NCI-H146 treated with DMSO at 0.1 percent for 48 hours (cell line): ENCODE measurements around the gene STX7.

ENCODE experiments used
- DNase-seq: peaks from one replicate; lab custom pipeline; 2025; ENCODE audit not compliant: unreplicated experiment; lab: John Stamatoyannopoulos, UW

STX7 gene

GRCh38 chr6:132478266-132478665 is 34.6 kb downstream of the STX7 start:
- no peak for DNase-seq

DNA sequence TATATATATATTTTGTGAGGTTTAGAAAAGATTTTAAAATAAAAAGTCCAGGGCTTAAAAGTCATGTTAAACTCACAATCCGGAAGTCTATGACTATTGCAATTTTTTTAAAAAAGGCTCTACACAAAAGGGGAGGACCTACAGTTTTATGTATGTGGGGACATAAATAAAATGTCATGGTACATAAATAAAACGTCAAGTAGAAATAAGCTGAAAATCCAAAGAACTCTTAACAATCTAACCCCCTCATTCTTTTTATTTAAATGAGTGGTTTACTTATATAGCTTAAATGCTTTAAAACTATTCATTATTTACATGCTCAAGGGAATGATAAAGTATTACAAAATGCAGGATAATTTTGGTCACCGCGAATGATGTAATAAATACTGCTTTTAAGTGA is 36.2 kb downstream of the STX7 start:
- no peak for DNase-seq

DNA sequence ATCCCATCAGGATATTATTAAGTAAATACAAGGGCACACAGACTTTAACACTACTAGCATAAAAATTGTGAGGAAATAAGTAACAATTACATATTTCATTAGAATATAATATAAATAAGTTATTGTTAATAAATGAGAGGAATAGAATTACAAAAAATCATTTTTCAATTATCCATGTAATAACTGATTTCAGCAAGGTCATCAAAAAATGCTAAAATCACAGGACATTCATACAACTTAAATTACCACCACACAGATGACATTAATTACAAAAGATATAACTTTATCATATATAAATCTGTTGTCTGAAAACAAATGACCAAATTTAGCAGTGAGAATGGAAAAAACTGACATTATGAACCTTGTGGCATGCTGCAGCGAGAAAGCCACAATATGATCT is 37.0 kb downstream of the STX7 start:
- no peak for DNase-seq

GRCh38 chr6:132471787-132472186 is 41.1 kb downstream of the STX7 start:
- DNase-seq = peak; percentile 44

DNA sequence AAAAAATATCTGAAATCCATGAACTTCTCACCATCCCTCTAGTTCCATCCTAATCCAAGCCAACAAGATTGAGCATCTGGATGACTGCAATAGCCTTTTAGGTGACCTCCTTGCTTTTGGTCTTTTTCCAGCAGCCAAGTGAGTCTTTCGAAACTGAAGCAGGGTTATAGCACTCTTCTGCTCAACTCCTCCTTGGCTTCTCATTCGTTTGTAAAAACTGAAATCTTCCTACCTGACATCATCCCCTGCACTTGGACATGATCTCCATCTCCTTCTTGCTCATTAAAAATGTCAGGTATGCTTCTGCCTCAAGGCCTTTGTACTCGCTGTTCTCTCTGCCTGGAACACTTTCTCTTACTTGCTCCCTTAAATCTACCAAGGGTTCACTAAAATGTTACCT is 46.0 kb downstream of the STX7 start:
- DNase-seq = no peak

DNA sequence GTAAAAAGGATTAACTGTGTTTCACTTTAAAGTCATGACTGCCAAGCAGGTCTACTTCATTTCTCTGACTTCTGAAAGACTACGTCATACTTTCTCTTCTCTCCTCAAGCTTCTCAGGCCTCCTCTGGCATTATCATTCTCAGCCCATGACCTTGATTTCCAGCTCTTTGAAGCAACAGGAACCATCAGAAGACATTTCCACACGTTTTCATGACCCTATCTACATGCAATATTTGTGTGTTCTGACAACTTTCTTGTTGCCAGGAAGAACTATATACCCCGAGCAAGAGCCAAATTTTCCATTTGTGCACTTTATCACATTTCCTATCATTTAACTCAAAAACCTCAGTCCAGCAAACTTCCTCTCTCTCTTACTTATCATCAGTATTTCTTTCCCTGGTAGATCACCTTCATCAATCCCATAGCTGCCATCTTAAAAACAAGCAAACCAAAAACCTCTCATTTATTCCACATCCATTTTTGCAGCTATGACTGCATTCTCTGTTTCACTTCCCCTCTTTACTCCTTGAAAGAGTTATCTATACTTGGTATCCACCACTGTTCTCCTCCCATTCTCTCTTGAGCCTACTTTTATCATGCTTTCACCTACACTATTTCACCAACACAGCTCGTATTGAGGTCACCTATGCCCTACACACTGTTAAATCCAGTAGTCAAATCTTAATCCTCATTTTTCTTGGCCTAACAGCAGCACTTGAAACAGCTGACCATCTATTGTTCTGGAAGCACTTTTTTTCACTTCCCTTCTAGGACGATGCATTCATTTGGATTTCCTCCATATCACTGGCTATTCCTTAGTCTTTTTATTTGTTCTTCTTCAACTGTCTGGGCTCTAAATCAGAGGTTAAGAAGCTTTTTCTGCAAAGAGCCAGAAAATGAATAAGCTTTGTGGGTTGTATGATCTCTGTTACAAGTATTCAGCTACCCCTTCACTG is 47.1 kb downstream of the STX7 start:
- no peak for DNase-seq

DNA sequence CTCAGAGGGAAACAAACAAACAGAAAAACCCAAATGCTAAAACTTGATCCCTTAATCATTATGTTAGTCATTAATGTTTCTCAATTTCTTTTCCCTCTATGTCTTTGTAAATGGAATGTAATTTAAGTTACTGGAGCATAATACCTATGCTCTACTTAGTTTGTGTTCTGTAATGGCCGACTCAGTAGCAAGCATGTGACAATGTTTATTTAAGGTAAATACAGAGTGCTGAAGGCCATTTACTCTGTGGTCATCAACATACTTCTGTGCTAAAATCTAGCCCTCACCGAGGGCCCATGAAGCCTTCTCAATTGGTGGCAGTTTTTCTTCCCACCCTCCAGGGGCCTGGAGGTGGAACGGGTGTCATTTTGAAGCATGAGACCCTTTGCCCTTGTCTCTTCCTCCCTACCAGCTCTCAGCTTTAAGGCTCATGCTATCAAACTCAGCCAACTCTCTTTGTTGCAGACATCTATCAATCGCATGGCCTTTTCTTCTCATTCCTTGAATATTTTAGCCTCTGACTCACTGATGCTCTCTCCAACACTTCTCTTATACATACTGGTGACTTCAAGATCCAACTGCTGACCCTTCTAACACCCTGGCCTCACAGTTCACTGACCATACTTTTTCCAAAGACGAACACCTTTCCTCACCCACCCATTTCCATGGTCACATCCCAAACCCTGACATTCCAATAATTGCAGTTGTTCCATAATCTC is 48.2 kb downstream of the STX7 start:
- no peak for DNase-seq

DNA sequence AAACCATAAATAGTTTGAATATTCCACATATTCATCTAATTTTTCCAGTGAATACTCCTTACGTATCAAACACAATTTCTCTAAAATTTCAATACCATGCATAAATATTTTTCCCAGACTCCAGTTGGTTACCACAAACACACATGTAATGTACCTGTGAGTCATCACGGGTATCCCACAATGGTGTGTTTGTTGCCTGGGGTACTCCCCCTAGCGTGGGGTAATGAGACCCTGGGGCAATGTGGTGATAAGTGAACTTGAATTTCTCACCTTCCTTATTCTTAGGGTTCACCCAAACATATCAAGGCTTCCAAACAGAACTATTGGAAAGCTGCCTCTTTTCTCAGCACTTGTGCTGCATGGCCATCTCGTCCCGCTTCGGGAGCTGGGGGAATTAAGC is 51.0 kb downstream of the STX7 start:
- no peak for DNase-seq

DNA sequence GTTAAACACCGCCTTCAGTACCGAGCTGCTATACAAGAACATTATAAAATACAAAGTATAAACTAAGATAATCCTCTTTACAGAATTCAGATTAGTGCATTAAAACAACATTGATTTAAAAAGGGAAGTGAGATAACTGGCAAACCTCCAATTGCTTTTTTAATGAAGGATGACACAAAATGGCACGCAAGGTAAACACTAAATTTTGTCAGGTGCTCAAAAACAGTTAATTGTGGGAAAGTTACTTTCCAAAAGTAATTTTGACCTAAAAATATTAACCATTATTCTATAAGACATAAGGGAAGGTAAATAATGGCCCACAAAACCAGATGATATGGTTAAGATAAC is 53.3 kb downstream of the STX7 start:
- DNase-seq = no peak

GRCh38 chr6:132458887-132459604 is 53.9 kb downstream of the STX7 start:
- no peak for DNase-seq

GRCh38 chr6:132456700-132457143 is 56.2 kb downstream of the STX7 start:
- no peak for DNase-seq

GRCh38 chr6:132446855-132447241 is 66.1 kb downstream of the STX7 start:
- no peak for DNase-seq

DNA sequence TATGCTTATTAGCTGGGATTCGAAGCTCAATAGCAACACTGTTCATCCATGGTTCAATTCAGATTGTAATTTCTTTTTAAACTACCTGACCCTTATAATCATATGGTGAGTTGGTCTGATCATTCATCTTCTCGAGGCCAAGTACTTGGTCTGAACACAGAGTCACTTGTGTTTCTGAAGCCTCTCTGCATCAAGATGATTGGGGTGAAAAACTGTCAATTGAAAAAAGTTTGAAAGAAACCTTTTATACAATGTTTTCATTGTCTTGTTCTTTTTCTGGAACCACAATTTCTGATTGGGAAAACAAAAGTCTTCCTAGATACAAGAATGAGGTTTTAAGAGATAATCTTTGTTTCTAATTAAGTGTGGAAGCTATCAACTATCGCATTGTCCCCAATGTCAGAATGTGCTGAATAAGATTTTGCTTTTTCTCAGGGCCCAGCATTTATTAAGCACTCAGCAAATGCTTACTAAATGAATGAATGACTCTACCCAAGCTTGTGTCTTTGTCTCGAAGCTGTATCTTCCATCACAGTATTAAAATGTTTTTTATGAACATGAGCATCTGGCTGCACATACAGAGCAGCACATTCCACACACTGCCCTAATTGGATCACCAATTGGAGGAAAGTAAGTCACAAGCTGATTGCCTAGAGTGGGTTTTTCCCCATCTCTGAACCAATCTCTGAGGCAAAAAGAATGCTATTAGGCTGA is 66.6 kb downstream of the STX7 start:
- no peak for DNase-seq

DNA sequence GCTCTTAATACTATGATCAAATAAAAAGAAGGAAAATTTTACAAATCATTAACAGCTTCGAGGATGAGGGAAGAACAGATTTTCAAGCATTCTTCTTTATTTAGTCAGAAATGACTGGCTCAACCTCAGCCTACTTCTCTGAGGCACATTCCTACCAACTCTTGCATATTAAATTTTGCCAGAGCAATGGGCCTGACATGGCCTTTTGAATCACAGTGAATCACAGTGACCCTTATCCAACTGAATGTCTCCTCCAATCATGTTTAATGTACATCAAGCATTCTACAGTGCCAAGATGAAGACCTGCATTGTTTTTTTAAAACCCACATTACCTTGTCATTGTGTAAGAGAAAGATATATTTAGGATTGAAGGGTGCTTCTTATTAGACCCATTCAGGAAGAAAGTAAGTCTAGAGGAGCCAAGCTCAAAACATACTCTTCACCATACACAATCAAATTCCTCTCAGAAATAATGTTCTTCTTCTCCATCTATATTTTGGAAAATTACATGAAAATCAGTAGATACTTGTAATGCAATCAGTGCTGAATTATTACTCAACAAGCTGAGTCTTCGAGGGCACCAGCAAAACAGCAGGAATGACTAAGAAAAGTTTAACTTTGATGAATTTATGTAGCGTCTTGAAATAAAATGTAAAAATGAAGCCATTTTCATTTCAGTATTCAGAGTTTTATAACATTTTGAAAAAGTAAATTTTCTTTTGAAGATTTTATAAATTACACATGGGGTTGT is 67.5 kb downstream of the STX7 start:
- DNase-seq = no peak

- DNase-seq = no peak
Observed at GRCh38 chr6:132443206-132443605, 69.7 kb downstream of the STX7 start.

DNA sequence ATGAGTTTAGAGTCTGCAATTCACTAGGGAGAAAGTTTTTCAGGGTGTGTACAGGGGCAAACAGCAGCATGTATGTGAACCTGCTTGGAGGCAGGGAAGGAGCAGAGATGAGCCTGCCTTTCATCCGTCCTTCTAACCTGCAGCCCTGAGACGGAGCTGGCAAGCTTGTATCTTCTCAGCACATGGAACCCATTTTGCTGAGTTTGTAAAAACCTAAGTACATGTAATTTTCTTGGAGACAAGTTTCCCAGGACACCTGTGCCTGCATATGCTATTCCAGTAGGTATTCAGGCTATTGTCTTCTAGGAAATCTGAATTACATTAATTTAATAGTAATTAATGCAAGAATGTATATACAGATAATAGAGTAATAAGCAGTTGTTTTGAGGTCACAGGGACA is 82.8 kb downstream of the STX7 start:
- DNase-seq = no peak

DNA sequence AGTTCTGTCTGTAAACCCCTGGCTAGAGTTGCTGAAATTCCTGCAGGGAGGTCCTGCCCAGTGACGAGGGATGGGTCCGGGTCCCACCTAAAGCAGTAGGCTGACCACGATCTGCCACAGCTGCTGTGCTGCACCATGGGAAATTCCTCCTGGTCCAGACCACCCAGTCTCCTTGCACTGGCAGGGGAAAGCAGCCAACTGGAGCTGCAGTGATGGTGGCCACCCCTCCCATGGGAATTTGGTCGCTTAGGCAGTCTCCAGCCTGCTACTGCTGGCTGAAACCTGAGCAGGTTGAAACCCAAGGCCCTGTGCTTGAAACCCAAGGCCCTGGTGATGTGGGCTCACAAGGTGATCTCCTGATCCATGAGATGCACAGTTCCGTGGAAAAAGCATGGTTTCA is 87.7 kb downstream of the STX7 start:
- no peak for DNase-seq

GRCh38 chr6:132423839-132424238 is 89.1 kb downstream of the STX7 start:
- DNase-seq = no peak

- no peak for DNase-seq
Observed at GRCh38 chr6:132418235-132418965, 94.5 kb downstream of the STX7 start.

- DNase-seq = no peak
Observed at GRCh38 chr6:132414761-132415160, 98.2 kb downstream of the STX7 start.
